Adrenal gland (tissue), 12 donors: ENCODE results near the gene UNC5CL. TPM values are rescaled to one million over a fixed set of nuclear protein-coding genes. Genes with fewer than 3 reads are reported as not detected.
A peak's percentile ranks its signal among the peaks of the same experiment; 100 is the strongest.

Experiments
- DNase-seq, 7 donors: peaks; one replicate each; pipeline ENCODE4 v3.0.0-alpha.2; 2019 to 2020
- H3K27ac ChIP-seq, 5 donors: fragments of 200-600 bp; sonication (generic) in 4 of 5; 1 replicate in 3 of 5; 2 replicates in 2 of 5; pipeline versions ENCODE4 v1.5.1 to v1.8.0; 2016 to 2020; ENCODE audit warnings: mild to moderate bottlenecking in 1 of 5
- H3K27me3 ChIP-seq: fragments of 200-600 bp; 2 replicates; pipeline ENCODE4 v1.8.0; 2021
- H3K36me3 ChIP-seq, 2 donors: fragments of 200-600 bp; replicated peaks in 1 of 2; 1 replicate in 1 of 2; 2 replicates in 1 of 2; pipeline versions ENCODE4 v1.5.1 to v1.8.0; 2018 to 2022
- H3K4me1 ChIP-seq, 2 donors: fragments of 200-600 bp; replicated peaks in 1 of 2; 1 replicate in 1 of 2; 2 replicates in 1 of 2; pipeline versions ENCODE4 v1.5.1 to v1.8.0; 2018 to 2021
- H3K4me3 ChIP-seq, 4 donors: fragments of 200-600 bp; sonication (generic) in 3 of 4; one replicate each; pipeline ENCODE4 v1.5.1; 2016 to 2018
- H3K9me3 ChIP-seq, 3 donors: fragments of 200-600 bp; sonication (generic) in 1 of 3; replicated peaks in 1 of 3; 1 replicate in 2 of 3; 2 replicates in 1 of 3; pipeline versions ENCODE4 v1.5.1 to v1.8.0; 2016 to 2021
- POLR2A ChIP-seq, 2 donors: fragments of 450-650 bp; IDR thresholded peaks; one replicate each; pipeline ENCODE4 v1.6.1; 2017; ENCODE audit warnings: antibody characterized with exemption in 2 of 2, mild to moderate bottlenecking in 2 of 2, moderate library complexity in 1 of 2
- WGBS, 4 donors: extraction: QIAGEN DNeasy Blood & Tissue Kit in 2 of 4; methylation state at CpG; one replicate each; pipeline versions ENCODE4 v1.1.5 to v1.1.7; 2013 to 2017; 5-methylcytosine and 5-hydroxymethylcytosine counted together
- intact Hi-C, 2 donors: fragments of 100-400 bp; cut with DNase I; formaldehyde crosslinking; loops; one replicate each; pipeline versions ENCODE4 v1.14.1 to v1.15.0; 2022 to 2023
- polyA plus RNA-seq, 3 donors: library from polyadenylated mRNA; stranded (reverse); fragments of 200-250 nt in 2 of 3; fragments of 350-450 nt in 1 of 3; fragmentation: Illumina TruSeq in 1 of 3; extraction: RNeasy Lipid Tissue Mini Kit (QIAGEN cat#74804) in 1 of 3; gene quantifications; one replicate each; pipeline ENCODE4 v1.2.3, GENCODE V29; 2013 to 2014
- total RNA-seq, 9 donors: library from RNA; depleted of rRNA in 4 of 9; stranded (reverse); fragments of >200 nt in 4 of 9; fragments of 120-200 nt in 1 of 9; fragmentation: NEBNext Ultra II Directional in 1 of 9; extraction: Animal tissue kit (Norgen Biotek cat#: 25700) in 1 of 9; gene quantifications; one replicate each; pipeline versions ENCODE4 v1.1.0 to v1.2.4, GENCODE V29; 2013 to 2023
- TF ChIP-seq, protein P1 (sequence below), 6 experiments: fragments of 450-650 bp in 4 of 6; fragments of 200-600 bp in 2 of 6; sonication (generic) in 1 of 6; IDR thresholded peaks; 1 replicate in 5 of 6; 2 replicates in 1 of 6; pipeline versions ENCODE4 v1.5.1 to v1.8.0; 2016 to 2021; ENCODE audit warnings: antibody characterized with exemption in 6 of 6, mild to moderate bottlenecking in 2 of 6, moderate library complexity in 1 of 6
- donor health status: healthy with polysubstance abuse.
- donor health status: Bipolar disorder and iron deficiency.
- donor health status: DM: yes; HTN: yes; CAD: no.
- donor health status: DM: no; HTN: no; CAD: no.
- donor health status: DM: no; HTN: no; CAD: no.
- donor health status: DM: yes; HTN: yes; CAD: no.

Gene UNC5CL
- total and polyA plus RNA-seq, 12 donors = 0.20 to 1.6 (median 0.86) TPM

DNA sequence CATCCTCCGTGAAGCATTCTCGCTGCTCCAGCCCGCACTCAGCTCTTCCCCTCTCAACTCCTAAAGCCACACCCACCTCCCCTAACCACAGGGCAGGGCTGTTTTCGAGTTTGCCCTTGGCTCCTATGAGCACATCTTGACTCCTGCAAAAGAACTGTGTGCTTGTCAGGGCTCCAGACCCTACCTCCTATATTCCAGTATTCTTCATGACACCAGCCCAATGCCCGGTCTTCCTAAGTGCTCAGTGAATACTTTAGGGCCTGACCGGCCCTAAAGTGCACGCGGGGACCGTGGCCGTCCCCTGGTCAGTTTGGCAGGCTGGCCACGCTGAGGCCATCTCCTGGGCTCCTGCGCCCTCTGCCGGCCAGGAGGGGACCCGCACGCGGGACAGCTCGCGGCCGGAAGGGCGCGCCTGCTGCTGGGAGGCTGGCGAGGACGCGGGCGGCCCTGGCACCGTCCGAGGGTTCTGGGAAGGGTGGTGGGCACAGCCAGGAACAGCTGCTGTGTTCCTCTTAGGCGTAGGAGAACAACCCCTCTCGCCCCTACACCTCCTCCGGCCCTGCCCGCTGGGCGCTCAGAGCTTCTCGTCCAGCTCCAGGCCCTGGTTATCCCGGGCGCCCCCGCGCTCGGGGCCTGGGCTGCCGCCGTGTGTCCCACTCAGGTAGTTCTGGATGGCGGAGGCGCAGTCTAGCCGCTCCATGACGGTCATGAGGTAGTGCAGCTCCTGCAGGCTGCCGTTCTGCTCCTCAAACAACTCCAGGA lies 11.0 kb downstream of the UNC5CL start:
- WGBS, 4 donors = 3 to 18% (median 6%) methylated on average over 5 to 45 of the region's 45 CpGs
- H3K27me3 ChIP-seq = no peaks in the 10 kb centered on the region
- intact Hi-C loops = loop anchor here (2.0 to 10.0 kb wide), 3 partner anchors 133 to 1043 kb away; no protein-coding TSS in a partner anchor
- TF ChIP-seq, protein P1, sequence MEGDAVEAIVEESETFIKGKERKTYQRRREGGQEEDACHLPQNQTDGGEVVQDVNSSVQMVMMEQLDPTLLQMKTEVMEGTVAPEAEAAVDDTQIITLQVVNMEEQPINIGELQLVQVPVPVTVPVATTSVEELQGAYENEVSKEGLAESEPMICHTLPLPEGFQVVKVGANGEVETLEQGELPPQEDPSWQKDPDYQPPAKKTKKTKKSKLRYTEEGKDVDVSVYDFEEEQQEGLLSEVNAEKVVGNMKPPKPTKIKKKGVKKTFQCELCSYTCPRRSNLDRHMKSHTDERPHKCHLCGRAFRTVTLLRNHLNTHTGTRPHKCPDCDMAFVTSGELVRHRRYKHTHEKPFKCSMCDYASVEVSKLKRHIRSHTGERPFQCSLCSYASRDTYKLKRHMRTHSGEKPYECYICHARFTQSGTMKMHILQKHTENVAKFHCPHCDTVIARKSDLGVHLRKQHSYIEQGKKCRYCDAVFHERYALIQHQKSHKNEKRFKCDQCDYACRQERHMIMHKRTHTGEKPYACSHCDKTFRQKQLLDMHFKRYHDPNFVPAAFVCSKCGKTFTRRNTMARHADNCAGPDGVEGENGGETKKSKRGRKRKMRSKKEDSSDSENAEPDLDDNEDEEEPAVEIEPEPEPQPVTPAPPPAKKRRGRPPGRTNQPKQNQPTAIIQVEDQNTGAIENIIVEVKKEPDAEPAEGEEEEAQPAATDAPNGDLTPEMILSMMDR (IDR thresholded peaks at IDR 0.05) = peak; percentile 94 to 100 (median 98)
- TF ChIP-seq POLR2A (IDR thresholded peaks at IDR 0.05) = peak in 1 of 2 donors; percentile 9
- H3K4me1 ChIP-seq = peaks cover 6 to 15% of the 10 kb centered on the region in 2 donors
- no peaks in the 10 kb centered on the region for H3K9me3 ChIP-seq
- peak overlapping the region in 2 of 5 donors; percentile 51 to 52 for H3K27ac ChIP-seq
- H3K36me3 ChIP-seq = no peaks in the 10 kb centered on the region
- DNase-seq = peak; percentile 70 to 90 (median 86)
- peak overlapping the region in 2 of 4 donors; percentile 20 to 48 for H3K4me3 ChIP-seq

DNA sequence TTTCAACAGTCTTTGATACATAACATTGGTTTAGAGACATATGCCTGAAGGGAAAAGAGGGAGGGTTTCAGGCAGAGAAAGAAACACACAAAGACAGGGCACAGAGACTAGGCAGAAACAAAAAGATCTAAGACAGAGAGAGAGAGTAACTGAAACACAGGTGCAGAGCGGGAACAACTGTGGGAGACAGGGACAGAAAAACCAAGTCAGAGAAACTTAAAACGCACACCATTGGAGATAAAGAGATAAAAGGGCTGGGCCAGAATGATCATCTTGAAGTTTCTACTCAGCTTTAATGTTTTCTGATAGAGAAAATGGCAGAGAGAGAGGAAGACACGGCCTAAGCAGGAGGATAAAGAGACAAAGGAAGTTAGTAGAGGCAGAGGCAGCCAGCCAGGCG lies 11.8 kb downstream of the UNC5CL start:
- no peaks in the 10 kb centered on the region for H3K9me3 ChIP-seq
- peak overlapping the region in 1 of 5 donors; percentile 28 for H3K27ac ChIP-seq
- peaks cover 6 to 18% of the 10 kb centered on the region in 2 donors for H3K4me1 ChIP-seq
- TF ChIP-seq, protein P1 (IDR thresholded peaks at IDR 0.05) = no peak
- TF ChIP-seq POLR2A (IDR thresholded peaks at IDR 0.05) = no peak
- no peak for DNase-seq
- H3K27me3 ChIP-seq = no peaks in the 10 kb centered on the region
- intact Hi-C loops = loop anchor here (2.0 to 10.0 kb wide), 3 partner anchors 132 to 1042 kb away; no protein-coding TSS in a partner anchor
- H3K4me3 ChIP-seq = peak overlapping the region in 1 of 4 donors; percentile 48
- 48 to 56% (median 53%) methylated on average over 4 of the region's 4 CpGs for WGBS, 4 donors
- no peaks in the 10 kb centered on the region for H3K36me3 ChIP-seq

DNA sequence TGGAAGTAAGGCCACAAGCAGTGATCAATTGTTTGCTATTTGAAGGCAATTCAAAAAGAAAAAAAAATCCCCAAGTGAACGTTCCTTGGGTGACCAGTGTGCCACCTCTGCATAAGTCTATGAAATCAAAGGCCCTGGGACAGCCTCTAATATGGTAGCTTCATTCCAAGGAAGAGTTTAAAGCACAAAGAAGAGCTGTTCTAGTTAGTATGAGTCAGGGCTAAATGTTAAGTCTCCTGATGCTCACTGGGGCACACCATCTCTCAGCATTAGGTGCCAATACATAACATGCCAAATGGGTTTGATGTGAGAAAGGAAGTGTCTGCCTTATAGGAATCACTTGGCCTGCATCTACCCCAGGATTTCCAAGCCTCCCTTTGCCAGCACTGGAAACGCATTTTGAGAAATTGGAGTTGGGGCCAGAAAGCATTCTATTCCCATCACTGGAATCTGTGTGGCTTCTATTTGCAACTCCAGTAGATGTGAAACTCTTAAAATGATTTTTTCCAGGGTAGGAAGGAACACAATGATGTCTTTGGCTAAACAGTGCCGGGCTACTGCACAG lies 13.0 kb downstream of the UNC5CL start:
- no peak for DNase-seq
- no peak for TF ChIP-seq POLR2A (IDR thresholded peaks at IDR 0.05)
- TF ChIP-seq, protein P1 (IDR thresholded peaks at IDR 0.05) = no peak
- Histone ChIP-seq H3K4me3 (no peak overlapping the region), H3K36me3 (no peaks in the 10 kb centered on the region), H3K27me3 (no peaks in the 10 kb centered on the region), H3K4me1 (peaks cover 6 to 29% of the 10 kb centered on the region in 2 donors), H3K27ac (no peak overlapping the region), H3K9me3 (no peaks in the 10 kb centered on the region)
- 77 to 91% (median 89%) methylated on average over 3 of the region's 3 CpGs for WGBS, 4 donors
- intact Hi-C loops = loop anchor here (2.0 to 10.0 kb wide), 3 partner anchors 131 to 1041 kb away; no protein-coding TSS in a partner anchor

DNA sequence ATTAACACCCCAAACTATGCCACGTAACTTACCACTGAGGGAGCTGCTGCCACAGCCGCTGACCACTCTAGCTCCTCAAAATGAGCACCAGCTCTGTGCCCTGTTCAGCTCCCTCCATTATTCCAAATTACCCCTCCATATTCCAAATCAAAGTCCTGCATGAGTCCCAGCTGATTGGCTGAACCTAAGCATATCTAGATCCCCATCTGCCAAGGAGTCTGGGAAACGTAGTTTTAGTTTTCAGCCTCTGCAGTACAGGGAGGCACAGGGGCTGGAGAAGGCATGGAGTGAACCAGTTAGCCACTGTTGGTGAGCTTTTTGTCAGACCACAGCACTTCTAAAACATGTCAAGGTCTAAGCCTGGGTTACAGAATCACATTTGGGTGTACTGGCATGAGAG lies 15.9 kb downstream of the UNC5CL start:
- Histone ChIP-seq H3K4me1 (peaks cover 6 to 24% of the 10 kb centered on the region in 2 donors), H3K4me3 (no peak overlapping the region), H3K36me3 (no peaks in the 10 kb centered on the region), H3K9me3 (no peaks in the 10 kb centered on the region), H3K27ac (no peak overlapping the region), H3K27me3 (no peaks in the 10 kb centered on the region)
- no peak for DNase-seq
- intact Hi-C loops = loop anchor here in 1 of 2 donors (10.0 kb wide), 1 partner anchor 1038 kb away; no protein-coding TSS in a partner anchor
- WGBS, 4 donors = 87 to 97% (median 95%) methylated on average over 3 of the region's 3 CpGs
- no peak for TF ChIP-seq POLR2A (IDR thresholded peaks at IDR 0.05)
- TF ChIP-seq, protein P1 (IDR thresholded peaks at IDR 0.05) = no peak
